Measurements from ENCODE around the gene RGS2. TPM values are rescaled to one million over a fixed set of nuclear protein-coding genes. Genes with fewer than 3 reads are reported as not detected.

The RGS2 gene
- polyA plus RNA-seq, 3 donors, result 92.3 to 630 (median 327) TPM

DNA sequence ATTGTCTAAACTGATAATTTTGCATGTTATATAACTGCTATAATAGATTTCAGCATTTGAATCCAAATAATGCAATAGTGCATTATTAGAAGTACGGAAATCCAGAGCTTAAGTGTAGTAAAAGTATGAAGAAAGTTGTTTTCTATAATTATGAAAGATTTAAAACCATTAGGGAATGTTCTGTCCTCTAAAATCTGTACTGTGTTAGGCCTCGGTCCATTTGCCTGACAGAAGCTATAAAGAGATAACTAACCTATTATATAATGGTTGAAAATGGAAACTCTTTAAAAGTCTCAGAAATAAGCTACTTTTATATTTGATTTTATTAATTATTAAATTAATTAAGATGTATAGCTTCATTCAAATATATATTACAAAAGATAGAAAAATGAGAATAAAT, 16.2 kb upstream of the RGS2 start:
- H3K27ac ChIP-seq (ENCODE audit: low read depth, low read length), result no peak overlapping the region
- WGBS, 3 donors, result 60 to 76% (median 73%) methylated on average over 2 of the region's 2 CpGs

DNA sequence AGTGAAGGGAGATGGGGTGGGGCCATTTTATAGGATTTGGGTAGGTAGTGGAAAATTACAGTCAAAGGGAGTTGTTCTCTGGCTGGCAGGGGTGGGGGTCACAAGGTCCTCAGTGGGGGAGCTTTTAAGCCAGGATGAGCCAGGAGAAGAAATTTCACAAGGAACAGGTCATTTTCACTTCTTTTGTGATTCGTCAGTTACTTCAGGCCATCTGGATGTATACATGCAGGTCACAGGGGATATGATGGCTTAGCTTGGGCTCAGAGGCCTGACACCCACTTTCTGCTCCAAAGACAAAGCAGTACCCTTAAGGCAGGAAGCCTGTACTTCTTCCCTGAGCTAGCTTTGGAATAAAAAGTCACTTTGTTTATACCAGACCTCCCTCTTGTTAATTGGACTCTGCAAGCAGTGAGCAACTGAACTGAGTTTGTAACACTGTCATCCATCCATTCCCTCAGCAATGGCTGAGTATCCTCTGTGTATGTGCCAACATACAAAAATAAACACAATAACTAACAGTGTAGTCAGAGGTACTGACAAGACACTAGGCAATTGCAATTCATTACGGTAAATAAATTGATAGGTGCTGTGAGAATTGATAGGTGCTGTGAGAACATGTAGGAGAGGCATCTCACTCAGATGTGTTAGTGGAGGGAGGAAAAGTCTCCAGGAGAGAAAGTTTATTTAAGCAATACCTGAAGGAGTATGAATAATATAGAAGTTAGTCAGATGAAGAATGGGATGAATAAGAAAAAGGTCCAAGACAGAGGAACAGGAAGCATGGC, 14.7 kb upstream of the RGS2 start:
- WGBS, 3 donors, result 88 to 96% (median 95%) methylated on average over 2 of the region's 2 CpGs
- no peak overlapping the region for H3K27ac ChIP-seq (ENCODE audit: low read depth, low read length)

DNA sequence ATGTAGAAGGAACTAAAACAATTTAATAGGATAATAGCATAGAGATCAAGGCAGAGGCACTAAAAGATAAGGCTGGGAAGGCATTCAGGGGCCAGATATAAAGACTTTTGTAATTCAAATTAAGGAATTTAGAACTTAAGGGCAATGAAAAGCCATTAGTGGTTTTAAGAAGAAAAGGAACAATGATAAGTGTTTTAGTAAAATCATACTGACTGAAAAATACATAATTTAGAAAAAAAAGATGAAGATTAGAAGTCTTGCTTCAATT, 14.1 kb upstream of the RGS2 start:
- H3K27ac ChIP-seq (ENCODE audit: low read depth, low read length), result no peak overlapping the region

DNA sequence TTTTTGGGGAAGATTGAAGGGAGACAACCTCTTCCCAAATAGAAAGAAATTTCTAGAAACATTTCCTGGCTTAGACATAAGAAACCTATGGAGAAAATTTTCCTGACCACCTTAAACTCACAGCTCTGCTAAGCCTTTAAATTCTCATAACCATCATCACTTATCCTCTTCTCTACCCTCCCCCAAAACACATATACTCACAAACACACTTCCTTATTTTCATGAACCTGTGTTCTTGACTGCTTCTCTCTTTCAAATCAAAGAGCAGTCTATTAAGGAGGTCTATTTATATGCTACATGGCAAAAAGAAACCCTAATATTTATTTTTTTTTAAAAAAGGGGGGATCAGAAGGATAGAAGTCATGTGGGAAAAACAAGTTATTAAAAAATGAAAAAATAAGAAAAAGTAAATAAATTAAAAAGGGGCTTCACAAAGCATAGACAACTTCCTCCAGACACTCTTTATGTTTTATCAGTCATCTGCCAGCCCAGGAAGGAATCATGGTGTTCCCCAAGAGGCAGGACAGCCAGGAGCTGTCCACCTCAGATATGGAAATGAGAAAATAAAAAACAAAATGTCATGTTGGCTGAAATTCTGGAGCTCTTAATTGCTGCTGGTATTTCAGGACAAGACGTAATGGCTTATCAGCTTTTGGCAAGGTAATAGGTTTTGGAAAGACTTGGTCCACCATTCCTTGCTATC, 12.8 kb upstream of the RGS2 start:
- no peak overlapping the region for H3K27ac ChIP-seq (ENCODE audit: low read depth, low read length)
- WGBS, 3 donors, result 41 to 88% (median 71%) methylated on average over 1 of the region's 1 CpG

DNA sequence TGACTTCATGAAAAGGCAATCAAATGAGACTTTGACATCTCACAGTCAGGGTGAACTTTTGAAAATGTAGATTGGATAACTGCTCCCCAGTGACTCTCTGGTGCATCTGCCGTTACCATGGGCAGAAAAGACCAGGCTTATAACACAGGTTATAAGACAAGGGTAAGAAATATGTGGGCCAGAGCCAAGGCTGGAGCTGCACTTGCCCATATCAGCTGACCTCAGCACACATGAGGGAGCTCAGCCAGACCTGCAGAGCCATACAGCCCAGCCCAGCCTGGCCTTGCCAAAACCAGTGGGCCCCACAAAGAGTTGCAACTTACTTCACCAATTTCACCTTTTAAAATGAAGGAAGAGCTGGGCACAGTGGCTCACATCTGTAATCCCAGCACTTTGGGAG, 11.7 kb upstream of the RGS2 start:
- no peak overlapping the region for H3K27ac ChIP-seq (ENCODE audit: low read depth, low read length)
- 85 to 96% (median 92%) methylated on average over 1 of the region's 1 CpG for WGBS, 3 donors

DNA sequence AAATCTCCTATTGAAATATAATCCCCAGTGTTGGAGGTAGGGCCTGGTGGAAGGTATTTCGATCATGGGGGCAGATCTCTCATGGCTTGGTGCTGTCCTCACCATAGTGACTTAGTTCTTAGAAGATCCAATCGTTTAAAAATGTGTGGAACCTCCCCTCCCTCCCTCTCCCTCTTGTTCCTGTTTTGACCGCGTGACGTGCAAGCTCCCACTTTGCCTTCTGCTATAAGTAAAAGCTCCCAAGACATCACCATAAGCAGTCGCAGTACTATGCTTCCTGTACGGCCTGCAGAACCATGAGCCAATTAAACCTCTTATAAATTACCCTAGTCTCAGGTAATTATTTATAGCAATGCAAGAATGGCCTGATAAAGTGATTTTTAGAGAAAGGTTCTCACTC, 10.9 kb upstream of the RGS2 start:
- 61 to 84% (median 62%) methylated on average over 7 of the region's 7 CpGs for WGBS, 3 donors
- no peak overlapping the region for H3K27ac ChIP-seq (ENCODE audit: low read depth, low read length)

DNA sequence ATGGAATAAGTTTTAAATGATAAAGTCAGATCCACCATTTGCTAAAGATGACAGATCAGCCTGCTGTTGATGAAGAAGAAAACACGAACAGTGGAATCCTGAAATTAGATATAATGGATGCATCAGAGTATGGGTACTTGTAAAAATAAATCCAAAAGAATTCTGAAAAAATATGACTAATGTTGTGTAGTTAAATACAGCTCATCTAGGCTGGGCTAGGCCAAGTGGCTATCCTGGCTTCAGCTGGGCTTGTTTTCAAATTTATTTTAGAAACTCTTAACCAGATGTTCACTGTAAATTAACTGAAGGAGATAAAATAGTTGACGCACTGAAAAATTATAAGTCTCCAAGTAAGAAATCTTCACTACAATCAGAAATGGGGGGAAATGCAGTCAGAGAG, 7.4 kb upstream of the RGS2 start:
- no peak overlapping the region for H3K27ac ChIP-seq (ENCODE audit: low read depth, low read length)
- 70 to 84% (median 83%) methylated on average over 2 of the region's 2 CpGs for WGBS, 3 donors

DNA sequence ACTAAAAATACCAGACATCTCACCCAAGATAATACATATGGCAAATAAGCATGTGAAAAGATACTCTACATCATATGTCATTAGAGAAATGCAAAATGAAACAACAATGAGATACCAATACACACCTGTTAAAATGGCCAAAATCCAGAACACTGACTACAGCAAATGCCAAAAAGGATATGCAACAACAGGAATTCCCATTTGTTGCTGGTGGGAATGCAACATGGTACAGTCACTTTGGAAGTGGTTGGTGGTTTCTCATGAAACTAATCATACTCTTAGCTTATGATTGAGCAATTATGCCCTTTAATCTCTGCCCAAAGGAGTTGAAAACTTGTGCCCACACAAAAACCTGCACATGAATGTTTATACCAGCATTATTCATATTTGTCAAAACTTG, 6.4 kb upstream of the RGS2 start:
- no peak overlapping the region for H3K27ac ChIP-seq (ENCODE audit: low read depth, low read length)

DNA sequence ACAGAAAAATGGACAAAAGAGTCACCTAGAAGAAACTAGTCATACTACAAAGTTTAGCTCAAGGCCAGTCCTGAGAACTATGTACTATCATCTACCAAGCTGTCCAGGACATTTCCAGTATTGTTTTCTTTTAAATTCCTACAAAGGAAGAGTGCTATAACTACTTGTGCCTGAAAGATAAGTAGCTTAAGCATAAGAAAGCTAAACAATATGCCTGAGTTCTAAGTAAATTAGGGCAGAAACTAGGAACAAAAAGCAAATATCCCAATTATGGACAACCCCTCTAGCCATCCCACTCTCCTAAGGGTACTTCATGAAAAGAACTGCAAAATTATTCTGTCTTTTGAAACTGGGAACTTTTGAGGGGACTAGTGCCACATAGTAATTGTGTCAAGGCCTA, 5.3 kb upstream of the RGS2 start:
- H3K27ac ChIP-seq (ENCODE audit: low read depth, low read length), result no peak overlapping the region

DNA sequence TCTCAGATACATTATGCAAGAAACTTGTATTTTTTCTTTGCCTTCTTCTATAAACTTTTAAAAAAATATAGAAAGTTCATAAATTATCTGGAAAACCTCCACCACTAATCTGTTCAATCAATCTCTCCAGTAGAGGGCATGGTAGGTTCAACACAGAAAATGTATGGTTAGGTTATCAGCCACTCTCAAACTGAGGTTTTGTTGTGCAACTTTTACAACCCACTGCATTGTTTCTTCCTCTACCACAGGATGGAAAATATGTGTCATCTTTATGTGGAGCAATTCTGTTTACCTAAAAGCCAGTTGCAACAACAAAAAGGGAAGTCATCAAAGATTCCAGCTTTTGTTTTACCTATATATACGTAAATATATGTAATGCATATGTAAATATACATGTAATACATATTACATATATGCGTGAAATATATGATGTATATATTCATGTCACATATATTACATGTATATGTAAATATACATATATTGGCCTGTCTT, 3.0 kb upstream of the RGS2 start:
- no peak overlapping the region for H3K27ac ChIP-seq (ENCODE audit: low read depth, low read length)
- WGBS, 3 donors, result 59 to 84% (median 71%) methylated on average over 2 of the region's 2 CpGs

DNA sequence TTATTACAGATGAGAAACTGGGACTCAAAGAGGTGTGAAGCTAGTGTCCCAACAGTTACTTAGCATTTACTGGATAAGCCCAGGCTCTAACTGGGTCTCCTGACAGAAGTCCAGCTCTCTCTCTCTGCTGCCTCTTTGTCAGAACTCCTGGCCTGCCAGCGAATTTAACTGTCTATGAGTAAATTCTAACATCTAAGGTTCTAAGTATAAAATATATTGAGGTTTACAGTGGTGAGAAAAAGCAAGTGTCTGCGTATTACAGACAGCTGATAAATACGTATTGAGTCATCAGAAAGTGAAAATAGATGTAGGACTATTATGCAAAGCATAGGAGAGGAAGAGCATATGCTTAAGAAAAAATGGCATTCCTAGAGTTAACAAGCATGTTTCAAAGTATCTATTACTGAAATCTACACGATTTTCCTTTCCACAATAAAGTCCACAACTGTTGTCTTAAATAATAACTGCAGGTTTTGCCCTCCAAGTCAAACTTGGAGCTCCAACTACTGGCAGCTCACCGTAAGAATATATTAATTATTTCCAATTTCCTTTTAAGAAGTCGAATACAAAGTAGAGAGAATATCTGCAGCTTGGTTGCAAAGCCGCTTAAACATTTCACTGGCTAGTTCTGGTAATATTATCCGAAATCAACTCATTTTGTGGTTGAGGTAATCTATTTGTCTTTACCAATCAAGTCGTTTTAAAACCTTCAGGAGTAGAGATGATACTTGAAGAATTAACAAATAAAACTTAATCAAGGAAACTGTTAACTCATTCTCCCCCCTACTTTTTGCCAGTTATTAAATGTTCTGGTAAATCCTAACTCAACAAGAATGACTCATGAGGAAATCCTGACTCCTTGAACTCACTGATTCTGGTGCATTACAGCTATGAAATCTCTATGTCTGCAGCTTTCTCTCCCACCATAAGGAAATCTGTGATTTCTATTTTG, 1.4 kb upstream of the RGS2 start:
- 36 to 38% (median 36%) methylated on average over 9 of the region's 9 CpGs for WGBS, 3 donors
- H3K27ac ChIP-seq (ENCODE audit: low read depth, low read length), result no peak overlapping the region

DNA sequence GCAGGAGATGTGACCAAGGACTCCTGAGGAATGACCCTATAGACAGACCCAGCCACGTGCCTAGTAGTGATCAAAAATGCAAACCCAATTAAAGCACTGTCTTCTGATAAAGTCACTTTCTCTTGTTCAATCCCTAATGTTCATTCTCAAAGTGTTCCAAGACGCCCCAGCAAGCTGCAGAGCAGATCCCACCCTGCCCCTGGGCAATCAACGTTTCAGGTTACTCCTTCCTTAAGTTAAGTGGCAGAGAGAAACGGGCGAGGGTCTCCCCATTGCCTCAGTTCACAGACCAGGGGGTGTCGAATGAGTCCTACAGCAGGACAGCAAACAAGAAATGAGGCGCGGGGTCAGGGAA, 699 bp upstream of the RGS2 start:
- 3 to 4% (median 4%) methylated on average over 8 of the region's 8 CpGs for WGBS, 3 donors
- H3K27ac ChIP-seq (ENCODE audit: low read depth, low read length), result no peak overlapping the region

DNA sequence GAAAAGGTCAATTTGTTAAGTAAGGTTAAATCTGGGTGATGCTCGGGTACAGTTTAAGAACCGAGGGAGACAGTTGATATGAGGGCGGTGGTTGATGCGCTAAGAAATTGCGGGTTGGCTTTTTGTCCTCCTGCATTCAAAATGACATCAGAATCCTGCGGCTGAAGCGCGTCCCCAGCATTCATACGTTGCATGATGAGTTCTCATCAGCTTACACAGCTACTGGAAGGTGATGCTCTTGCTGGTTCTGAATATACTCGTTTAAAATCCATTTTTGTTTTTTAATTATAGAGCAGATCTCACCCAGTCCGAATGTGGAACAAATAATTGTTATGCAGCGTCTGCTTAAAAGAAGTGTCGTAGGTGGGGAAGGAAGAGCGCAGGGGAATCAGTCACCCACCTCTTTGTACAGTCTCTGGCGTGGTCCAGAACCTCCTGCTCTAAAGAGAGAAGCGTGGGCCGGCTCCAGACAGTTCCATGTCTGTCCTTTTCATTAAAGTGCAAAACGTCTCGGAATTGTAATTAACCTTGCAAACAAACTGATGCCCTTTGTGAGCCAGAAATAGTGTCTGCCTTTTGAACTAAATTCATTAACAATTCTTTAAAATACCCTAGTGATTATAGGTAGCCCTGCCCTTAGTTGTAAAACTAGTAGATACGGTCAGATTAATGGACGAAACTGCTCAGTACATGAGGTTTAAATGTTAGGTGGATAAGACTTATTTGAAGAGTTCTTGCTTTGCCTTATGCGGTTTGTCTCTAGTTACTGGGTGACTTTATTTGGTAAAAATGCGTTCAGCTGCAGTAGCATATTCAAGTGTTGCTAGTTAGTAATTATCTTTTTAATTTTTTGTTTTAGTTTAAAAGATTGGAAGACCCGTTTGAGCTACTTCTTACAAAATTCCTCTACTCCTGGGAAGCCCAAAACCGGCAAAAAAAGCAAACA, 741 bp downstream of the RGS2 start:
- H3K27ac ChIP-seq (ENCODE audit: low read depth, low read length), result peak overlapping the region; percentile 4
- 21 to 35% (median 26%) methylated on average over 25 of the region's 25 CpGs for WGBS, 3 donors

DNA sequence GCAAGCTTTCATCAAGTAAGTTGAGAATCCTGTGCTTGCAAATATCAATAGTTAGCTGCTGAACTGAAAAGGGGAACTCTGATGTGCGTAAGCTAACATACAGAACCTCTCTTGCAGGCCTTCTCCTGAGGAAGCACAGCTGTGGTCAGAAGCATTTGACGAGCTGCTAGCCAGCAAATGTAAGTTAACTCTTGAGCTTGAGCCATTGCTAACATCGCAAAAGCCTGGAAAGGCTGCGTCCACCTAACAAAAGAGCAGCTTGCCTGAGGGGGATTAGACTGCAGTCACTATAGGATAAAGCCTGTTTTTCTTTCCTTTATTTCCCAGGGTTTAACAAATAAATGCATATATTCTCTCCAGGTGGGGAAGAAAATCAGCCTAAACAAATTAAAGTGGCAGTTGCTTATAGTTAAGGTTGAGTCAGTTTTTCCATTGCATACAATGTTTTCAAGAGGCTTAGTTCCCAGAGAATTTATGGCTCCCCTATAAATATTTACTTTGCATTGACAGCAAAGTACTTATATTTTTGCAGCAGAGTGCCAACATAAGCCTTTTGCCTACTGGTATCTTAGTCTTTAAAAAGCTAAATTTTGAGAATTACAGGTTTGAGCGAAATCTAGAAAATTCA, 1.5 kb downstream of the RGS2 start:
- no peak overlapping the region for H3K27ac ChIP-seq (ENCODE audit: low read depth, low read length)
- WGBS, 3 donors, result 59 to 71% (median 70%) methylated on average over 5 of the region's 5 CpGs

DNA sequence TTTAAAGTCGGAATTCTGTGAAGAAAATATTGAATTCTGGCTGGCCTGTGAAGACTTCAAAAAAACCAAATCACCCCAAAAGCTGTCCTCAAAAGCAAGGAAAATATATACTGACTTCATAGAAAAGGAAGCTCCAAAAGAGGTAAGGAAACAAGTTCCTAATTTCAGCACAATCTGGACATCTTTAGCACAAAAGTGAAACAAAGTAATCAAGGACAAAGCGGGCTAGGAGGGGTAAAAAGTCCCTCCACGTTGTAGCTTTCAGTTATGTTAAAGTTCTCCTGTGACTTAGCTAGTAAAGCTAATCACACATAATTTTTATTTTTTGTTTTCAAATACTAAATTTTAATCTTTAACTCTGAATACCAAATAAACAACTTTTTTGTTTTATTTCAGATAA, 2.2 kb downstream of the RGS2 start:
- 74 to 80% (median 75%) methylated on average over 3 of the region's 3 CpGs for WGBS, 3 donors
- no peak overlapping the region for H3K27ac ChIP-seq (ENCODE audit: low read depth, low read length)

DNA sequence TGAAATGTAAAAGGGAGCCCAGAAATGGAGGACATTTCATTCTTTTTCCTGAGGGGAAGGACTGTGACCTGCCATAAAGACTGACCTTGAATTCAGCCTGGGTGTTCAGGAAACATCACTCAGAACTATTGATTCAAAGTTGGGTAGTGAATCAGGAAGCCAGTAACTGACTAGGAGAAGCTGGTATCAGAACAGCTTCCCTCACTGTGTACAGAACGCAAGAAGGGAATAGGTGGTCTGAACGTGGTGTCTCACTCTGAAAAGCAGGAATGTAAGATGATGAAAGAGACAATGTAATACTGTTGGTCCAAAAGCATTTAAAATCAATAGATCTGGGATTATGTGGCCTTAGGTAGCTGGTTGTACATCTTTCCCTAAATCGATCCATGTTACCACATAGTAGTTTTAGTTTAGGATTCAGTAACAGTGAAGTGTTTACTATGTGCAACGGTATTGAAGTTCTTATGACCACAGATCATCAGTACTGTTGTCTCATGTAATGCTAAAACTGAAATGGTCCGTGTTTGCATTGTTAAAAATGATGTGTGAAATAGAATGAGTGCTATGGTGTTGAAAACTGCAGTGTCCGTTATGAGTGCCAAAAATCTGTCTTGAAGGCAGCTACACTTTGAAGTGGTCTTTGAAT, 2.9 kb downstream of the RGS2 start:
- WGBS, 3 donors, result 70 to 89% (median 86%) methylated on average over 6 of the region's 6 CpGs
- H3K27ac ChIP-seq (ENCODE audit: low read depth, low read length), result no peak overlapping the region

DNA sequence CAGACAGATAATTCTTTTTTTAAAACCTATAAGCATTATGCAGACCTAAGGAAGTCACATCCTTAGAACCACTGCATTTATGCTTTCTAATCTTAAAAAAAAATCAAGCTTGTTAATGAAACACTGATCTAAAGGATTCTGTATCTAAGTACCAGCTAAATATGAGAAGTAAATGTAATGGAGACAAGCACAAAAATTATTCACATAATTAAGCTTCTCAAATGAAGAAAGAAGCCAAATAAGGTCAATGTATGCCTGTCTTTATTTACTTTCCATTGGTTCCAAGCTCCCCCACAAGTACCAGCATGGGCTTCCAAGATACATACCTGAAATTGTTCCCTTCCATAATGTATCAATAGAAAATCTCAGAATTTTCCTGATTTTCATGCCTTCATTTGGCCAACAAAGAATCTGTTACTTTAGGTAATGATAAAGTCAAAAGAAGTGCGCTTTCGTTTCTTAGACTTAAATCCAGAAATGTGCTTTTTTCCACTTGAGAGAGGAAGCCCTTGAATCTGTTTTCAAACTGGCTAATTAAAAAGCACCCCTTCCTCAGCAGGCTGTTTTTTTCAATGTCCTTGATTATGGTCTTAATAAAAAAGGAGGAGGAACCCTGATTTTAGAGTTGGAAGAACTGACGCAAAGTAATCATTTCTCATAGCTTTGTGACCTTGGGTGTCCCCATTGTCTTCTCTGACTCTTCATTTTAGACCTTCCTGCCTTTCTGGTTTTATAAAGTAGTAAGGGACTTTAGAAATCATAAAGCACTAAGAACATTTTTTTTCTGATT, 3.8 kb downstream of the RGS2 start:
- WGBS, 3 donors, result 90 to 96% (median 93%) methylated on average over 3 of the region's 3 CpGs
- H3K27ac ChIP-seq (ENCODE audit: low read depth, low read length), result no peak overlapping the region
